HCT116 (cell line): ENCODE measurements around the gene ATG5. TPM values are rescaled to one million over a fixed set of nuclear protein-coding genes. Genes with fewer than 3 reads are reported as not detected.

Source experiments
- ATAC-seq: fragments of 200-7000 bp; cut with Tn5 transposase; 2 replicates; pipeline ENCODE4 v1.9.1; 2020; ENCODE audit warnings: mild to moderate bottlenecking, moderate library complexity
- BruUV-seq: library from RNA; stranded (reverse); fragments of 400-500 nt; replicated peaks from 2 replicates; lab custom pipeline; 2021; lab: Mats Ljungman, UMichigan
- CTCF ChIA-PET: fragments of 300-600 bp; sonication (Branson Sonifier 250); formaldehyde crosslinking; loops from one replicate; lab custom pipeline; 2021; ENCODE audit warnings: antibody characterized with exemption; lab: Charles Lee
- POLR2A ChIA-PET: fragments of 300-600, 350-600 bp; sonication (Branson Sonifier 250); formaldehyde crosslinking; loops from one replicate; lab custom pipeline; 2021; ENCODE audit warnings: antibody characterized with exemption; lab: Charles Lee
- RAD21 ChIA-PET, 2 experiments: fragments of 300-600 bp; sonication (Branson Sonifier 250); formaldehyde crosslinking; loops; one replicate each; lab custom pipeline; 2023; ENCODE audit warnings: low total read pairs in 2 of 2; ENCODE audit not compliant: uncharacterized antibody in 2 of 2, unreplicated experiment in 2 of 2, low non-redundant PET in 1 of 2; lab: Charles Lee
- DNase-seq: peaks from one replicate; pipeline ENCODE4 v3.0.0-alpha.2; 2010; ENCODE audit warnings: low read depth, low spot score
- H2AFZ ChIP-seq: fragments of 200-600 bp; shearing (Covaris generic), sonication (generic); 2 replicates; pipeline ENCODE4 v1.6.1; 2017; ENCODE audit warnings: low read depth, mixed run types, mixed read lengths, antibody characterized with exemption, low read length; ENCODE audit not compliant: poor library complexity, severe bottlenecking
- H3K27ac ChIP-seq: 2 replicates; pipeline ENCODE4 v1.5.1; 2012; ENCODE audit warnings: low read depth, low read length
- H3K27me3 ChIP-seq: fragments of 200-600 bp; sonication (generic); 2 replicates; pipeline ENCODE4 v1.6.1; 2016; ENCODE audit warnings: mixed run types, low read length, mixed read lengths; ENCODE audit not compliant: insufficient read depth
- H3K36me3 ChIP-seq, 2 experiments: fragments of 200-500 bp in 1 of 2; fragments of 200-600 bp in 1 of 2; sonication (Bioruptor generic) in 1 of 2; sonication (generic) in 1 of 2; 2 replicates each; pipeline versions ENCODE4 v1.5.1 to v1.6.1; 2014 to 2016; ENCODE audit warnings: low read length in 2 of 2, inconsistent platforms in 1 of 2, mixed read lengths in 1 of 2, mixed run types in 1 of 2; ENCODE audit not compliant: insufficient read depth in 2 of 2, control insufficient read depth in 1 of 2
- H3K4me1 ChIP-seq, 2 experiments: fragments of 200-600 bp in 1 of 2; sonication (generic) in 1 of 2; 2 replicates each; pipeline versions ENCODE4 v1.5.1 to v1.6.1; 2012 to 2017; ENCODE audit warnings: low read length in 2 of 2, inconsistent platforms in 1 of 2, mild to moderate bottlenecking in 1 of 2, mixed read lengths in 1 of 2, mixed run types in 1 of 2, moderate library complexity in 1 of 2; ENCODE audit not compliant: insufficient read depth in 2 of 2, control insufficient read depth in 1 of 2
- H3K4me2 ChIP-seq: fragments of 200-600 bp; sonication (generic); 2 replicates; pipeline ENCODE4 v1.6.1; 2017; ENCODE audit warnings: mixed run types, low read length, mixed read lengths
- H3K4me3 ChIP-seq, 2 experiments: fragments of 200-600 bp in 1 of 2; sonication (generic) in 1 of 2; replicated peaks in 1 of 2; 2 replicates each; pipeline ENCODE4 v1.5.1; 2011 to 2016; ENCODE audit warnings: low read length in 2 of 2, control low read depth in 1 of 2, low read depth in 1 of 2, mild to moderate bottlenecking in 1 of 2, mixed read lengths in 1 of 2, mixed run types in 1 of 2
- H3K79me2 ChIP-seq: fragments of 200-600 bp; sonication (generic); 2 replicates; pipeline ENCODE4 v1.6.1; 2017; ENCODE audit warnings: mild to moderate bottlenecking, mixed run types, low read length, moderate library complexity, mixed read lengths; ENCODE audit not compliant: insufficient read depth
- H3K9ac ChIP-seq: fragments of 200-600 bp; sonication (generic); 2 replicates; pipeline ENCODE4 v1.6.1; 2016; ENCODE audit warnings: low read length, mixed read lengths
- H3K9me2 ChIP-seq: fragments of 200-600 bp; sonication (generic), shearing (Covaris generic); 2 replicates; pipeline ENCODE4 v1.6.1; 2017; ENCODE audit warnings: mixed run types, mild to moderate bottlenecking, moderate library complexity; ENCODE audit not compliant: insufficient read depth
- H3K9me3 ChIP-seq, 2 experiments: fragments of 200-500 bp in 1 of 2; fragments of 200-600 bp in 1 of 2; sonication (Bioruptor generic) in 1 of 2; sonication (generic) in 1 of 2; 2 replicates each; pipeline ENCODE4 v1.6.1; 2014 to 2017; ENCODE audit warnings: low read length in 2 of 2, mixed read lengths in 2 of 2, inconsistent platforms in 1 of 2, low read depth in 1 of 2, mild to moderate bottlenecking in 1 of 2, mixed run types in 1 of 2, moderate library complexity in 1 of 2; ENCODE audit not compliant: control insufficient read depth in 1 of 2, insufficient read depth in 1 of 2
- H4K20me1 ChIP-seq: fragments of 200-600 bp; sonication (generic), shearing (Covaris generic); 2 replicates; pipeline ENCODE4 v1.6.1; 2017; ENCODE audit warnings: mixed run types, mild to moderate bottlenecking, moderate library complexity; ENCODE audit not compliant: insufficient read depth
- CBX3 ChIP-seq: IDR thresholded peaks from 2 replicates; pipeline ENCODE4 v1.6.1; 2012; ENCODE audit warnings: low read depth
- CEBPB ChIP-seq: IDR thresholded peaks from 2 replicates; pipeline ENCODE4 v1.6.1; 2012; ENCODE audit warnings: low read depth
- CTCF ChIP-seq, 3 experiments: fragments of 200-600 bp in 1 of 3; sonication (generic) in 1 of 3; IDR thresholded peaks in 2 of 3; conservative IDR thresholded peaks in 1 of 3; 2 replicates each; pipeline ENCODE4 v1.5.1; 2012 to 2017; ENCODE audit warnings: low read depth in 2 of 3, low read length in 2 of 3, antibody characterized with exemption in 1 of 3, borderline replicate concordance in 1 of 3, control low read depth in 1 of 3, mild to moderate bottlenecking in 1 of 3, mixed read lengths in 1 of 3, mixed run types in 1 of 3, moderate library complexity in 1 of 3; ENCODE audit not compliant: insufficient read depth in 1 of 3
- EGR1 ChIP-seq: IDR thresholded peaks from 2 replicates; pipeline ENCODE4 v1.6.1; 2012; ENCODE audit warnings: low read depth
- ELF1 ChIP-seq: IDR thresholded peaks from 2 replicates; pipeline ENCODE4 v1.6.1; 2012; ENCODE audit warnings: low read depth, borderline replicate concordance
- EZH2 ChIP-seq: fragments of 200-600 bp; sonication (generic); IDR thresholded peaks from 2 replicates; pipeline ENCODE4 v1.6.1; 2017; ENCODE audit warnings: antibody characterized with exemption, mixed run types
- EZH2phosphoT487 ChIP-seq: fragments of 200-600 bp; IDR thresholded peaks from 2 replicates; pipeline ENCODE4 v1.6.1; 2018; ENCODE audit warnings: antibody characterized with exemption, borderline replicate concordance
- FOSL1 ChIP-seq: IDR thresholded peaks from 2 replicates; pipeline ENCODE4 v1.6.1; 2012; ENCODE audit warnings: low read depth
- JUND ChIP-seq: IDR thresholded peaks from 2 replicates; pipeline ENCODE4 v1.6.1; 2012
- POLR2A ChIP-seq: IDR thresholded peaks from 2 replicates; pipeline ENCODE4 v1.7.0; 2011; ENCODE audit warnings: borderline replicate concordance; ENCODE audit not compliant: insufficient read depth, insufficient read length; ENCODE audit errors: extremely low read depth
- POLR2AphosphoS5 ChIP-seq: IDR thresholded peaks from 2 replicates; pipeline ENCODE4 v1.6.1; 2011; ENCODE audit warnings: mild to moderate bottlenecking, low read depth, low read length, moderate library complexity
- SIN3A ChIP-seq: IDR thresholded peaks from 2 replicates; pipeline ENCODE4 v1.6.1; 2012; ENCODE audit warnings: low read depth
- SRF ChIP-seq: IDR thresholded peaks from 2 replicates; pipeline ENCODE4 v1.6.1; 2012; ENCODE audit warnings: low read depth
- TCF7L2 ChIP-seq: IDR thresholded peaks from 2 replicates; pipeline ENCODE4 v1.7.0; 2011; ENCODE audit warnings: borderline replicate concordance, inconsistent platforms; ENCODE audit not compliant: insufficient read depth, insufficient read length; ENCODE audit errors: extremely low read depth
- ZBTB33 ChIP-seq: IDR thresholded peaks from 2 replicates; pipeline ENCODE4 v1.6.1; 2011; ENCODE audit warnings: mild to moderate bottlenecking, low read length, moderate library complexity; ENCODE audit not compliant: insufficient replicate concordance; ENCODE audit errors: extremely low read depth
- ZFX ChIP-seq: fragments of 450-650 bp; IDR thresholded peaks from 2 replicates; pipeline ENCODE4 v1.6.1; 2017
- ZNF274 ChIP-seq: fragments of 200-500 bp; sonication (Bioruptor generic); IDR thresholded peaks from 2 replicates; pipeline ENCODE4 v1.6.1; 2014; ENCODE audit warnings: mild to moderate bottlenecking, low read depth, low read length, inconsistent platforms
- intact Hi-C: fragments of 100-400 bp; cut with micrococcal nuclease; formaldehyde crosslinking; loops from 2 replicates; pipeline ENCODE4 v1.10.0; 2022
- total RNA-seq: library from RNA; stranded (reverse); gene quantifications from one replicate; pipeline ENCODE4 v1.2.1, GENCODE V29; 2021; ENCODE audit not compliant: unreplicated experiment
- TF ChIP-seq, protein P1 (sequence below): IDR thresholded peaks from 2 replicates; pipeline ENCODE4 v1.6.1; 2012; ENCODE audit warnings: low read depth
- TF ChIP-seq, protein P2 (sequence below): IDR thresholded peaks from 2 replicates; pipeline ENCODE4 v1.6.1; 2012
- TF ChIP-seq, protein P3 (sequence below): IDR thresholded peaks from 2 replicates; pipeline ENCODE4 v1.6.1; 2012

The ATG5 gene
- total RNA-seq, 1 experiment from 2014 or later = 39.6 TPM

GRCh38 chr6:106134906-106135634 is 190.5 kb downstream of the ATG5 start:
- Histone ChIP-seq H3K36me3 (no peaks in the 10 kb centered on the region), H3K27ac (peak overlapping the region; percentile 25), H3K9me2 (no peaks in the 10 kb centered on the region), H3K4me1 (peaks cover 13 to 28% of the 10 kb centered on the region in 2 experiments), H2AFZ (peak overlapping the region; percentile 89), H3K9ac (peak overlapping the region; percentile 41), H3K4me2 (peak overlapping the region; percentile 67), H3K79me2 (no peaks in the 10 kb centered on the region), H4K20me1 (no peaks in the 10 kb centered on the region), H3K4me3 (peak overlapping the region; percentile 16 to 36; a peak in 3 of 4 replicates), H3K27me3 (no peaks in the 10 kb centered on the region), H3K9me3 (no peaks in the 10 kb centered on the region)
- ATAC-seq (peak; percentile 89), DNase-seq (peak; percentile 56)
- POLR2A ChIA-PET = no interaction called here
- no TSS peak for BruUV-seq
- RAD21 ChIA-PET = no interaction called here
- intact Hi-C loops = no loop called here
- CTCF ChIA-PET = no interaction called here
- TF ChIP-seq, protein P1, sequence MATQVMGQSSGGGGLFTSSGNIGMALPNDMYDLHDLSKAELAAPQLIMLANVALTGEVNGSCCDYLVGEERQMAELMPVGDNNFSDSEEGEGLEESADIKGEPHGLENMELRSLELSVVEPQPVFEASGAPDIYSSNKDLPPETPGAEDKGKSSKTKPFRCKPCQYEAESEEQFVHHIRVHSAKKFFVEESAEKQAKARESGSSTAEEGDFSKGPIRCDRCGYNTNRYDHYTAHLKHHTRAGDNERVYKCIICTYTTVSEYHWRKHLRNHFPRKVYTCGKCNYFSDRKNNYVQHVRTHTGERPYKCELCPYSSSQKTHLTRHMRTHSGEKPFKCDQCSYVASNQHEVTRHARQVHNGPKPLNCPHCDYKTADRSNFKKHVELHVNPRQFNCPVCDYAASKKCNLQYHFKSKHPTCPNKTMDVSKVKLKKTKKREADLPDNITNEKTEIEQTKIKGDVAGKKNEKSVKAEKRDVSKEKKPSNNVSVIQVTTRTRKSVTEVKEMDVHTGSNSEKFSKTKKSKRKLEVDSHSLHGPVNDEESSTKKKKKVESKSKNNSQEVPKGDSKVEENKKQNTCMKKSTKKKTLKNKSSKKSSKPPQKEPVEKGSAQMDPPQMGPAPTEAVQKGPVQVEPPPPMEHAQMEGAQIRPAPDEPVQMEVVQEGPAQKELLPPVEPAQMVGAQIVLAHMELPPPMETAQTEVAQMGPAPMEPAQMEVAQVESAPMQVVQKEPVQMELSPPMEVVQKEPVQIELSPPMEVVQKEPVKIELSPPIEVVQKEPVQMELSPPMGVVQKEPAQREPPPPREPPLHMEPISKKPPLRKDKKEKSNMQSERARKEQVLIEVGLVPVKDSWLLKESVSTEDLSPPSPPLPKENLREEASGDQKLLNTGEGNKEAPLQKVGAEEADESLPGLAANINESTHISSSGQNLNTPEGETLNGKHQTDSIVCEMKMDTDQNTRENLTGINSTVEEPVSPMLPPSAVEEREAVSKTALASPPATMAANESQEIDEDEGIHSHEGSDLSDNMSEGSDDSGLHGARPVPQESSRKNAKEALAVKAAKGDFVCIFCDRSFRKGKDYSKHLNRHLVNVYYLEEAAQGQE = no peak
- TF ChIP-seq ELF1 (no peak), CBX3 (no peak), JUND (peak; percentile 87), EZH2phosphoT487 (no peak), POLR2AphosphoS5 (peak; percentile 33; the same call in 1 of the 2 replicates), SIN3A (peak; percentile 74; the same call in 1 of the 2 replicates), SRF (no peak), FOSL1 (peak; percentile 87), TCF7L2 (no peak), ZFX (no peak), EGR1 (no peak), EZH2 (no peak), POLR2A (no peak), CEBPB (no peak), ZBTB33 (no peak), CTCF (IDR thresholded peaks at IDR 0.05 in 2 of 3, conservative IDR thresholded peaks at IDR 0.05 in 1 of 3; ENCODE audit: borderline replicate concordance in 1 of 3, insufficient read depth in 1 of 3, low read depth in 2 of 3, low read length in 2 of 3) (no peak), ZNF274 (no peak)
- TF ChIP-seq, protein P2, sequence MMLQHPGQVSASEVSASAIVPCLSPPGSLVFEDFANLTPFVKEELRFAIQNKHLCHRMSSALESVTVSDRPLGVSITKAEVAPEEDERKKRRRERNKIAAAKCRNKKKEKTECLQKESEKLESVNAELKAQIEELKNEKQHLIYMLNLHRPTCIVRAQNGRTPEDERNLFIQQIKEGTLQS = no peak
- TF ChIP-seq, protein P3, sequence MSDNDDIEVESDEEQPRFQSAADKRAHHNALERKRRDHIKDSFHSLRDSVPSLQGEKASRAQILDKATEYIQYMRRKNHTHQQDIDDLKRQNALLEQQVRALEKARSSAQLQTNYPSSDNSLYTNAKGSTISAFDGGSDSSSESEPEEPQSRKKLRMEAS = peak; percentile 82; the same call in 1 of the 2 replicates
